ENCODE measurements around the gene DPP4. TPM values are rescaled to one million over a fixed set of nuclear protein-coding genes. Genes with fewer than 3 reads are reported as not detected.
A peak's percentile ranks its signal among the peaks of the same experiment; 100 is the strongest.

Gene DPP4
- total and polyA plus RNA-seq, 2 of the 13 experiments (the other 11 are each of a cell fraction or from before 2014, with no cell fraction given) = 39.4 to 109 TPM

GRCh38 chr2:162073888-162074631 is at the start of gene DPP4 (continued):
- TF ChIP-seq, protein P1, sequence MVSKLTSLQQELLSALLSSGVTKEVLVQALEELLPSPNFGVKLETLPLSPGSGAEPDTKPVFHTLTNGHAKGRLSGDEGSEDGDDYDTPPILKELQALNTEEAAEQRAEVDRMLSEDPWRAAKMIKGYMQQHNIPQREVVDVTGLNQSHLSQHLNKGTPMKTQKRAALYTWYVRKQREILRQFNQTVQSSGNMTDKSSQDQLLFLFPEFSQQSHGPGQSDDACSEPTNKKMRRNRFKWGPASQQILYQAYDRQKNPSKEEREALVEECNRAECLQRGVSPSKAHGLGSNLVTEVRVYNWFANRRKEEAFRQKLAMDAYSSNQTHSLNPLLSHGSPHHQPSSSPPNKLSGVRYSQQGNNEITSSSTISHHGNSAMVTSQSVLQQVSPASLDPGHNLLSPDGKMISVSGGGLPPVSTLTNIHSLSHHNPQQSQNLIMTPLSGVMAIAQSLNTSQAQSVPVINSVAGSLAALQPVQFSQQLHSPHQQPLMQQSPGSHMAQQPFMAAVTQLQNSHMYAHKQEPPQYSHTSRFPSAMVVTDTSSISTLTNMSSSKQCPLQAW (CRISPR knock-in tag; IDR thresholded peaks at IDR 0.05) = no peak; the same call in 1 of the 2 replicates
- no peak for TF ChIP-seq ZSCAN29 (CRISPR knock-in tag; conservative IDR thresholded peaks at IDR 0.05)
- TF ChIP-seq, protein P2, sequence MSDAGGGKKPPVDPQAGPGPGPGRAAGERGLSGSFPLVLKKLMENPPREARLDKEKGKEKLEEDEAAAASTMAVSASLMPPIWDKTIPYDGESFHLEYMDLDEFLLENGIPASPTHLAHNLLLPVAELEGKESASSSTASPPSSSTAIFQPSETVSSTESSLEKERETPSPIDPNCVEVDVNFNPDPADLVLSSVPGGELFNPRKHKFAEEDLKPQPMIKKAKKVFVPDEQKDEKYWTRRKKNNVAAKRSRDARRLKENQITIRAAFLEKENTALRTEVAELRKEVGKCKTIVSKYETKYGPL (CRISPR knock-in tag; IDR thresholded peaks at IDR 0.05) = 0 out of 2 replicates have a peak, but pooled peaks have one; percentile 11
- no peak for TF ChIP-seq MYNN (CRISPR knock-in tag; IDR thresholded peaks at IDR 0.05; ENCODE audit: low read depth)
- 0 out of 2 replicates have a peak, but pooled peaks have one; percentile 58 for TF ChIP-seq ZNF446 (CRISPR knock-in tag; IDR thresholded peaks at IDR 0.05)
- 0 out of 2 replicates have a peak, but pooled peaks have one; percentile 37 for TF ChIP-seq TMF1 (CRISPR knock-in tag; IDR thresholded peaks at IDR 0.05; ENCODE audit: low read depth)
- TF ChIP-seq NR2F6 (IDR thresholded peaks at IDR 0.05) = no peak
- 0 out of 2 replicates have a peak, but pooled peaks have one; percentile 1 for TF ChIP-seq NR2F6 (CRISPR knock-in tag; IDR thresholded peaks at IDR 0.05)
- TF ChIP-seq CEBPZ (IDR thresholded peaks at IDR 0.05; ENCODE audit: low read length) = no peak
- TF ChIP-seq HIVEP1 (CRISPR knock-in tag; IDR thresholded peaks at IDR 0.05) = peak; percentile 19; the same call in 1 of the 2 replicates
- TF ChIP-seq, protein P3, sequence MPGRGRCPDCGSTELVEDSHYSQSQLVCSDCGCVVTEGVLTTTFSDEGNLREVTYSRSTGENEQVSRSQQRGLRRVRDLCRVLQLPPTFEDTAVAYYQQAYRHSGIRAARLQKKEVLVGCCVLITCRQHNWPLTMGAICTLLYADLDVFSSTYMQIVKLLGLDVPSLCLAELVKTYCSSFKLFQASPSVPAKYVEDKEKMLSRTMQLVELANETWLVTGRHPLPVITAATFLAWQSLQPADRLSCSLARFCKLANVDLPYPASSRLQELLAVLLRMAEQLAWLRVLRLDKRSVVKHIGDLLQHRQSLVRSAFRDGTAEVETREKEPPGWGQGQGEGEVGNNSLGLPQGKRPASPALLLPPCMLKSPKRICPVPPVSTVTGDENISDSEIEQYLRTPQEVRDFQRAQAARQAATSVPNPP (CRISPR knock-in tag; IDR thresholded peaks at IDR 0.05) = peak; percentile 68; the same call in 1 of the 2 replicates
- TF ChIP-seq ZFP37 (CRISPR knock-in tag; IDR thresholded peaks at IDR 0.05; ENCODE audit: borderline replicate concordance) = peak; percentile 77; the same call in 1 of the 2 replicates
- peak; percentile 89 for TF ChIP-seq POLR2G (IDR thresholded peaks at IDR 0.05; ENCODE audit: low read depth, low read length)
- peak; percentile 37; the same call in 1 of the 2 replicates for TF ChIP-seq ZNF430 (CRISPR knock-in tag; IDR thresholded peaks at IDR 0.05)
- no peak for TF ChIP-seq U2AF2 (IDR thresholded peaks at IDR 0.05; ENCODE audit: low read depth, low read length)
- TF ChIP-seq HMG20A (CRISPR knock-in tag; IDR thresholded peaks at IDR 0.05; ENCODE audit: borderline replicate concordance) = peak; percentile 34; the same call in 1 of the 2 replicates
- peak; percentile 49; the same call in 1 of the 2 replicates for TF ChIP-seq RXRA (CRISPR knock-in tag; IDR thresholded peaks at IDR 0.05)
- 0 out of 2 replicates have a peak, but pooled peaks have one; percentile 10 for TF ChIP-seq GATAD1 (CRISPR knock-in tag; IDR thresholded peaks at IDR 0.05)
- TF ChIP-seq ZNF329 (CRISPR knock-in tag; IDR thresholded peaks at IDR 0.05; ENCODE audit: low read depth) = peak; percentile 76; the same call in 1 of the 2 replicates
- TF ChIP-seq, protein P4, sequence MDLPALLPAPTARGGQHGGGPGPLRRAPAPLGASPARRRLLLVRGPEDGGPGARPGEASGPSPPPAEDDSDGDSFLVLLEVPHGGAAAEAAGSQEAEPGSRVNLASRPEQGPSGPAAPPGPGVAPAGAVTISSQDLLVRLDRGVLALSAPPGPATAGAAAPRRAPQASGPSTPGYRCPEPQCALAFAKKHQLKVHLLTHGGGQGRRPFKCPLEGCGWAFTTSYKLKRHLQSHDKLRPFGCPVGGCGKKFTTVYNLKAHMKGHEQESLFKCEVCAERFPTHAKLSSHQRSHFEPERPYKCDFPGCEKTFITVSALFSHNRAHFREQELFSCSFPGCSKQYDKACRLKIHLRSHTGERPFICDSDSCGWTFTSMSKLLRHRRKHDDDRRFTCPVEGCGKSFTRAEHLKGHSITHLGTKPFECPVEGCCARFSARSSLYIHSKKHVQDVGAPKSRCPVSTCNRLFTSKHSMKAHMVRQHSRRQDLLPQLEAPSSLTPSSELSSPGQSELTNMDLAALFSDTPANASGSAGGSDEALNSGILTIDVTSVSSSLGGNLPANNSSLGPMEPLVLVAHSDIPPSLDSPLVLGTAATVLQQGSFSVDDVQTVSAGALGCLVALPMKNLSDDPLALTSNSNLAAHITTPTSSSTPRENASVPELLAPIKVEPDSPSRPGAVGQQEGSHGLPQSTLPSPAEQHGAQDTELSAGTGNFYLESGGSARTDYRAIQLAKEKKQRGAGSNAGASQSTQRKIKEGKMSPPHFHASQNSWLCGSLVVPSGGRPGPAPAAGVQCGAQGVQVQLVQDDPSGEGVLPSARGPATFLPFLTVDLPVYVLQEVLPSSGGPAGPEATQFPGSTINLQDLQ (CRISPR knock-in tag; IDR thresholded peaks at IDR 0.05) = peak; percentile 90; the same call in 1 of the 2 replicates
